HepG2 (cell line): Measurements from ENCODE around the gene SLC22A23. TPM values are rescaled to one million over a fixed set of nuclear protein-coding genes. Genes with fewer than 3 reads are reported as not detected.
A peak's percentile ranks its signal among the peaks of the same experiment; 100 is the strongest.

Experiments
- ATAC-seq: fragments of 200-7000 bp; cut with Tn5 transposase; 3 replicates; pipeline ENCODE4 v1.9.1; 2020; ENCODE audit warnings: mild to moderate bottlenecking, moderate library complexity
- BruUV-seq: library from RNA; stranded (reverse); fragments of 400-500 nt; replicated peaks from 2 replicates; lab custom pipeline; 2021; lab: Mats Ljungman, UMichigan
- CTCF ChIA-PET: fragments of 300-600 bp; formaldehyde crosslinking; extraction: SDS; loops from one replicate; lab custom pipeline; 2021; ENCODE audit warnings: low total read pairs, inconsistent platforms, low intra/inter-chr PET ratio; lab: Yijun Ruan, JAX
- POLR2A ChIA-PET: fragments of 350-600 bp; sonication (Branson Sonifier 250); formaldehyde crosslinking; loops from one replicate; lab custom pipeline; 2020; ENCODE audit warnings: antibody characterized with exemption, inconsistent platforms; lab: Yijun Ruan, JAX
- DNase-seq: peaks from one replicate; pipeline ENCODE4 v3.0.0-alpha.2; 2015; ENCODE audit warnings: low spot score
- FAIRE-seq: peaks from 3 replicates; lab custom pipeline; 2011; peaks lifted over from hg19 to GRCh38; lab: Jason Lieb, UNC
- H2AFZ ChIP-seq: one replicate; pipeline ENCODE4 v1.6.1; 2011; ENCODE audit warnings: low read length, inconsistent platforms
- H3K27ac ChIP-seq: fragments of 300-600 bp; 3 replicates; pipeline ENCODE4 v1.8.0; 2011; ENCODE audit warnings: mixed run types, mild to moderate bottlenecking, mixed read lengths, low read length, inconsistent platforms; ENCODE audit not compliant: insufficient read depth; ENCODE audit errors: extremely low read length
- H3K27me3 ChIP-seq, 2 experiments: fragments of 200-600 bp in 1 of 2; 2 replicates in 1 of 2; 3 replicates in 1 of 2; pipeline versions ENCODE4 v1.6.0 to v1.8.0; 2011; ENCODE audit warnings: low read length in 2 of 2, mild to moderate bottlenecking in 2 of 2, moderate library complexity in 2 of 2, inconsistent platforms in 1 of 2; ENCODE audit not compliant: insufficient read depth in 2 of 2, control insufficient read depth in 1 of 2
- H3K36me3 ChIP-seq, 2 experiments: fragments of 200-600 bp in 1 of 2; replicated peaks in 1 of 2; 2 replicates in 1 of 2; 3 replicates in 1 of 2; pipeline versions ENCODE4 v1.5.1 to v1.8.0; 2011; ENCODE audit warnings: low read length in 2 of 2, inconsistent platforms in 1 of 2; ENCODE audit not compliant: insufficient read depth in 2 of 2, control insufficient read depth in 1 of 2
- H3K4me1 ChIP-seq: 2 replicates; pipeline ENCODE4 v1.5.1; 2012; ENCODE audit warnings: low read length, inconsistent platforms; ENCODE audit not compliant: insufficient read depth
- H3K4me2 ChIP-seq: 2 replicates; pipeline ENCODE4 v1.6.0; 2011; ENCODE audit warnings: low read depth, low read length, inconsistent platforms
- H3K4me3 ChIP-seq, 3 experiments: fragments of 200-600 bp in 1 of 3; sonication (generic), shearing (Covaris generic) in 1 of 3; replicated peaks in 1 of 3; 2 replicates each; pipeline ENCODE4 v1.5.1; 2011 to 2016; ENCODE audit warnings: low read length in 3 of 3, inconsistent platforms in 2 of 3, low read depth in 2 of 3, mild to moderate bottlenecking in 2 of 3, control low read depth in 1 of 3, mixed read lengths in 1 of 3; ENCODE audit not compliant: insufficient read depth in 1 of 3
- H3K79me2 ChIP-seq: one replicate; pipeline ENCODE4 v1.6.1; 2011; ENCODE audit warnings: low read length, inconsistent platforms; ENCODE audit not compliant: insufficient read depth
- H3K9ac ChIP-seq: 2 replicates; pipeline ENCODE4 v1.6.0; 2011; ENCODE audit warnings: mild to moderate bottlenecking, low read depth, low read length, inconsistent platforms; ENCODE audit not compliant: insufficient read depth
- H3K9me3 ChIP-seq: 2 replicates; pipeline ENCODE4 v1.5.1; 2012; ENCODE audit warnings: mild to moderate bottlenecking, low read length
- H4K20me1 ChIP-seq: 2 replicates; pipeline ENCODE4 v1.6.0; 2011; ENCODE audit warnings: inconsistent platforms, mild to moderate bottlenecking, low read length, moderate library complexity; ENCODE audit not compliant: insufficient read depth
- AGO2 ChIP-seq: fragments of 200-400 bp; formaldehyde crosslinking; optimal IDR thresholded peaks from 2 replicates; pipeline ENCODE3; 2017; ENCODE audit warnings: mild to moderate bottlenecking, low read depth, low read length, moderate library complexity
- BRCA1 ChIP-seq: sonication (generic); formaldehyde crosslinking; IDR thresholded peaks from 2 replicates; pipeline ENCODE4 v1.4.0; 2020; ENCODE audit warnings: missing genetic modification reagents
- POLR2A ChIP-seq, 2 experiments: IDR thresholded peaks; 2 replicates each; pipeline ENCODE4 v1.6.1; 2011; ENCODE audit warnings: low read depth in 2 of 2, low read length in 2 of 2, mild to moderate bottlenecking in 1 of 2, moderate library complexity in 1 of 2; ENCODE audit not compliant: insufficient read depth in 1 of 2
- RBM22 ChIP-seq: fragments of 200-400 bp; formaldehyde crosslinking; optimal IDR thresholded peaks from 2 replicates; pipeline ENCODE3; 2017; ENCODE audit warnings: mild to moderate bottlenecking, low read length, moderate library complexity
- SPEN ChIP-seq: sonication (generic); formaldehyde crosslinking; IDR thresholded peaks from 2 replicates; pipeline ENCODE4 v1.5.1; 2020; ENCODE audit warnings: low read depth, mild to moderate bottlenecking, missing genetic modification reagents
- ZNF598 ChIP-seq: sonication (generic); formaldehyde crosslinking; IDR thresholded peaks from 2 replicates; pipeline ENCODE4 v1.5.1; 2020; ENCODE audit warnings: mild to moderate bottlenecking, missing genetic modification reagents, borderline replicate concordance
- WGBS: methylation state at CpG from one replicate; pipeline ENCODE4 v1.1.6; 2017; ENCODE audit warnings: low lambda C conversion rate; 5-methylcytosine and 5-hydroxymethylcytosine counted together
- in situ Hi-C: cut with HindIII; loops from 2 replicates; pipeline ENCODE4 v1.10.0; 2017; ENCODE audit warnings: low pct_unique_long_range_greater_than_20kb; ENCODE audit not compliant: extremely low pct_ligation_motif_present
- intact Hi-C: fragments of 100-400 bp; cut with micrococcal nuclease; formaldehyde crosslinking; loops from one replicate; pipeline ENCODE4 v1.10.0; 2022; ENCODE audit not compliant: unreplicated experiment
- polyA plus RNA-seq, 8 experiments: library from polyadenylated mRNA; depleted of rRNA in 3 of 8; stranded (reverse) in 7 of 8; unstranded in 1 of 8; fragments of >200 nt; fragmentation: Illumina TruSeq in 4 of 8; extraction: Trizol in 4 of 8; gene quantifications; 2 replicates each; pipeline versions ENCODE4 v1.2.1 to v1.2.3, GENCODE V29; 2011 to 2016; ENCODE audit warnings: low read depth in 4 of 8, missing spikeins in 1 of 8, mixed read lengths in 1 of 8; ENCODE audit not compliant: insufficient read depth in 1 of 8
- total RNA-seq, 5 experiments: library from RNA; depleted of rRNA; stranded (reverse); fragments of >200 nt; fragmentation: Illumina TruSeq; extraction: Trizol; gene quantifications; 2 replicates each; pipeline ENCODE4 v1.2.3, GENCODE V29; 2016; ENCODE audit warnings: low read depth in 1 of 5
- TF ChIP-seq, protein P1 (sequence below): IDR thresholded peaks from 2 replicates; pipeline ENCODE4 v1.6.1; 2016; ENCODE audit warnings: missing genetic modification reagents, missing compliant biosample characterization
- TF ChIP-seq, protein P2 (sequence below): sonication (generic); formaldehyde crosslinking; IDR thresholded peaks from 2 replicates; pipeline ENCODE4 v1.5.1; 2020; ENCODE audit warnings: mild to moderate bottlenecking, missing genetic modification reagents, moderate library complexity

Gene SLC22A23
- total and polyA plus RNA-seq, 2 of the 13 experiments (the other 11 are each of a cell fraction or from before 2014, with no cell fraction given): 11.8 to 17.5 TPM

DNA sequence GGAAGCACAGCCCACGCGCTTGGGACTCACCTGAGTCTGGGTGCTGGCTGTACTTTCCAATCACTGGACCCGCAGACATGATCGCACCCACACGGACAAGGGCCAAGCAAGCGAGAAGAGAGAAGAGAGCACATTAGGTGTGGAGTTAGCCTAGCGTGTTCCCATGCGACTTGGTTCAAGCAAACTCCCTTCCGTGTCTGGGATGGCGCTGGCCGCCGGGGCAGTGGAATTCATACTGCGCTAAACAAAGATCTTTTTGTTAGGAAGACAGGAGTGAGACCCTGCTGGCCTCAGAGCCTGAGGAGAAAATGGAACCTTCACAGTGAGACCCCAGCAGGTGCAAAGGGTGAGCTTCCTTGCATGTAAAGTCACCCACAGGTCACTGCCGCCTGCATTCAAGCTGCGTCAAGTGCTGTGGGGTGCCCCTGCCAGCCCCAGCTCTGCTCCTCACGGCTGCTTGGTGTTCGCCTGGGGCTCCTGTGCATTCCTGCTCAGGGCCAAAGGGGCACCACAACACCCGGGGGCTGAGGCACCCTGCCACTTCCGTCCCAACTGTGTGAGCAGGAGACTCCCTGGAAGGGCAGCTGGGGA lies 171.7 kb downstream of the SLC22A23 start:
- CTCF ChIA-PET: no interaction called here
- Histone ChIP-seq H3K4me1 (no peaks in the 10 kb centered on the region), H2AFZ (no peak overlapping the region), H3K27me3 (no peaks in the 10 kb centered on the region), H4K20me1 (no peaks in the 10 kb centered on the region), H3K4me3 (no peak overlapping the region), H3K4me2 (no peak overlapping the region), H3K36me3 (peaks cover 40 to 62% of the 10 kb centered on the region in 2 experiments), H3K9me3 (no peaks in the 10 kb centered on the region), H3K9ac (no peak overlapping the region), H3K27ac (no peak overlapping the region), H3K79me2 (no peaks in the 10 kb centered on the region)
- TF ChIP-seq AGO2: peak; percentile 68
- no peak for TF ChIP-seq SPEN (CRISPR knock-in tag)
- TF ChIP-seq, protein P1, sequence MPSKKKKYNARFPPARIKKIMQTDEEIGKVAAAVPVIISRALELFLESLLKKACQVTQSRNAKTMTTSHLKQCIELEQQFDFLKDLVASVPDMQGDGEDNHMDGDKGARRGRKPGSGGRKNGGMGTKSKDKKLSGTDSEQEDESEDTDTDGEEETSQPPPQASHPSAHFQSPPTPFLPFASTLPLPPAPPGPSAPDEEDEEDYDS (CRISPR knock-in tag): no peak
- peak; percentile 32 for TF ChIP-seq RBM22
- DNase-seq: no peak
- intact Hi-C loops (no loop called here), in situ Hi-C loops (loop anchor here (25.0 kb wide), 1 partner anchor 702 kb away; no protein-coding TSS in a partner anchor)
- BruUV-seq: no TSS peak
- no peak for FAIRE-seq
- 95% methylated on average over 19 of the region's 19 CpGs for WGBS
- ATAC-seq: no peak
- POLR2A ChIA-PET: no interaction called here

DNA sequence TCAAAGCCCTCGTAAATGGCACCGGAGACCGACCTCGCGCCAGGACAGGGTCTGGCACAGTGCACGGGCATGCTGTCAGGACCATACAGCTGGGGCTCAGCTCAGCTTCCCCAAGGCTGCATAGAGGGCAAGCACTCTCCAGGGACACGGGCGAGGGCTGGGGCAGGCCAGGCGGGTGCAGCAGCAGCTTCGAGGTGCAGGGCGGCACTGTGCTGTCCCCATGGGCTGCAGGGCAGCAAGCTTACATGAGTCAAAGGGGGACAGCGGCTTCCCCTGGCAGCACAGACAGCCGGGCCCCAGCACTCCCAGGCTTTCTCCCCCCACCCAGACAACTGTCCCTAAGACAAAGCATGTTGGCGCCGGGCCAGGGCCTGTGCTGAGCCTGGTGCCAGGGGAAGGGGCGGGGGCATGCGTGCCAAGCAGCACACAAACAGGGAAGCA lies 172.4 kb downstream of the SLC22A23 start:
- H3K79me2 ChIP-seq: no peaks in the 10 kb centered on the region
- H3K27me3 ChIP-seq: no peaks in the 10 kb centered on the region
- 95% methylated on average over 16 of the region's 17 CpGs for WGBS
- H3K9me3 ChIP-seq: no peaks in the 10 kb centered on the region
- H3K9ac ChIP-seq: no peak overlapping the region
- POLR2A ChIA-PET: no interaction called here
- no peak for FAIRE-seq
- H3K36me3 ChIP-seq: peaks cover 34 to 55% of the 10 kb centered on the region in 2 experiments
- BruUV-seq: no TSS peak
- H2AFZ ChIP-seq: no peak overlapping the region
- H3K27ac ChIP-seq: no peak overlapping the region
- ATAC-seq: no peak
- no peak overlapping the region for H3K4me3 ChIP-seq
- no peak overlapping the region for H3K4me2 ChIP-seq
- intact Hi-C loops (no loop called here), in situ Hi-C loops (loop anchor here (5.0 to 25.0 kb wide), 2 partner anchors 448 to 703 kb away; no protein-coding TSS in a partner anchor)
- no peak for DNase-seq
- no peaks in the 10 kb centered on the region for H3K4me1 ChIP-seq
- no peaks in the 10 kb centered on the region for H4K20me1 ChIP-seq
- CTCF ChIA-PET: no interaction called here
- TF ChIP-seq ZNF598 (0 out of 2 replicates have a peak, but pooled peaks have one; percentile 34), AGO2 (peak; percentile 71), POLR2A (IDR thresholded peaks at IDR 0.05; ENCODE audit: insufficient read depth in 1 of 2, low read depth in 2 of 2, low read length in 2 of 2) (0 out of 4 replicates have a peak, but pooled peaks of 1 of the 2 experiments have one; percentile 28), BRCA1 (CRISPR knock-in tag) (no peak)
- TF ChIP-seq, protein P2, sequence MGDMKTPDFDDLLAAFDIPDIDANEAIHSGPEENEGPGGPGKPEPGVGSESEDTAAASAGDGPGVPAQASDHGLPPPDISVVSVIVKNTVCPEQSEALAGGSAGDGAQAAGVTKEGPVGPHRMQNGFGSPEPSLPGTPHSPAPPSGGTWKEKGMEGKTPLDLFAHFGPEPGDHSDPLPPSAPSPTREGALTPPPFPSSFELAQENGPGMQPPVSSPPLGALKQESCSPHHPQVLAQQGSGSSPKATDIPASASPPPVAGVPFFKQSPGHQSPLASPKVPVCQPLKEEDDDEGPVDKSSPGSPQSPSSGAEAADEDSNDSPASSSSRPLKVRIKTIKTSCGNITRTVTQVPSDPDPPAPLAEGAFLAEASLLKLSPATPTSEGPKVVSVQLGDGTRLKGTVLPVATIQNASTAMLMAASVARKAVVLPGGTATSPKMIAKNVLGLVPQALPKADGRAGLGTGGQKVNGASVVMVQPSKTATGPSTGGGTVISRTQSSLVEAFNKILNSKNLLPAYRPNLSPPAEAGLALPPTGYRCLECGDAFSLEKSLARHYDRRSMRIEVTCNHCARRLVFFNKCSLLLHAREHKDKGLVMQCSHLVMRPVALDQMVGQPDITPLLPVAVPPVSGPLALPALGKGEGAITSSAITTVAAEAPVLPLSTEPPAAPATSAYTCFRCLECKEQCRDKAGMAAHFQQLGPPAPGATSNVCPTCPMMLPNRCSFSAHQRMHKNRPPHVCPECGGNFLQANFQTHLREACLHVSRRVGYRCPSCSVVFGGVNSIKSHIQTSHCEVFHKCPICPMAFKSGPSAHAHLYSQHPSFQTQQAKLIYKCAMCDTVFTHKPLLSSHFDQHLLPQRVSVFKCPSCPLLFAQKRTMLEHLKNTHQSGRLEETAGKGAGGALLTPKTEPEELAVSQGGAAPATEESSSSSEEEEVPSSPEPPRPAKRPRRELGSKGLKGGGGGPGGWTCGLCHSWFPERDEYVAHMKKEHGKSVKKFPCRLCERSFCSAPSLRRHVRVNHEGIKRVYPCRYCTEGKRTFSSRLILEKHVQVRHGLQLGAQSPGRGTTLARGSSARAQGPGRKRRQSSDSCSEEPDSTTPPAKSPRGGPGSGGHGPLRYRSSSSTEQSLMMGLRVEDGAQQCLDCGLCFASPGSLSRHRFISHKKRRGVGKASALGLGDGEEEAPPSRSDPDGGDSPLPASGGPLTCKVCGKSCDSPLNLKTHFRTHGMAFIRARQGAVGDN: peak; percentile 12; the same call in 1 of the 2 replicates
